ENCODE results near the gene IFFO2.

DNA sequence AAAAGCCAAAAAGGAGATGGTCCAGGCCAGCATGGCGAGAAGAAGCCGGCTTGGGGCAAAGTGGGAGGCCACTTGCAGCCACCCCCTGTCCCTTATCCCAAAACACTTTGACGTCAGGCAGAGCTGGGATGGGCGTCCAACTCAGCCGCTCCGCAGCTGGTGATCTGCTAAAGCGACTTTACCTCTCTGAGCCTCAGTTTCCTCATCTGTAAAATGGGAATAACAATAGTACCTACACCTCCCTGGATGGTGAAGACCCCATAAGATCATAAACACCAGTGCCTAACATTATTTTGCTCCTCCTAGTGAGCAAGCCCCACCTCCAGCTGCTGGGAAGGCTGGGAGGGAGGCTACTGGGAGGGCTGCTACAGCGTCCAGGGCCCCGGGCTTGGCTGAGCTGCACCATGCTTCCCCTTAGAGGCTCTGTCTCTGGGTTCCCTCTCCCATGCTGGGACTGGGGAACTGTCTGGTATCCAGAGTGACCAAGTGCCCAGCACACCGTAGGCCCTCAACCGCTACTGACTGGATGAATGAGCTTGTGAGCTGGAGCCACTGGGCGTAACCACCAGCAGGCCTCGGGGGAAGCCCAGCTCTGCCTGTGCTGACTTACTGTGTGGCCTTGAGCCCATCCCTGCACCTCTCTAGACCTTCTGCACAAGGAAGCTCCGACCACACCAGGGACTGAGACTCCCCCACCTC, 18.3 kb downstream of the IFFO2 start:
- TF ChIP-seq, protein P1, sequence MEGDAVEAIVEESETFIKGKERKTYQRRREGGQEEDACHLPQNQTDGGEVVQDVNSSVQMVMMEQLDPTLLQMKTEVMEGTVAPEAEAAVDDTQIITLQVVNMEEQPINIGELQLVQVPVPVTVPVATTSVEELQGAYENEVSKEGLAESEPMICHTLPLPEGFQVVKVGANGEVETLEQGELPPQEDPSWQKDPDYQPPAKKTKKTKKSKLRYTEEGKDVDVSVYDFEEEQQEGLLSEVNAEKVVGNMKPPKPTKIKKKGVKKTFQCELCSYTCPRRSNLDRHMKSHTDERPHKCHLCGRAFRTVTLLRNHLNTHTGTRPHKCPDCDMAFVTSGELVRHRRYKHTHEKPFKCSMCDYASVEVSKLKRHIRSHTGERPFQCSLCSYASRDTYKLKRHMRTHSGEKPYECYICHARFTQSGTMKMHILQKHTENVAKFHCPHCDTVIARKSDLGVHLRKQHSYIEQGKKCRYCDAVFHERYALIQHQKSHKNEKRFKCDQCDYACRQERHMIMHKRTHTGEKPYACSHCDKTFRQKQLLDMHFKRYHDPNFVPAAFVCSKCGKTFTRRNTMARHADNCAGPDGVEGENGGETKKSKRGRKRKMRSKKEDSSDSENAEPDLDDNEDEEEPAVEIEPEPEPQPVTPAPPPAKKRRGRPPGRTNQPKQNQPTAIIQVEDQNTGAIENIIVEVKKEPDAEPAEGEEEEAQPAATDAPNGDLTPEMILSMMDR (conservative IDR thresholded peaks at IDR 0.05; ENCODE audit: low read depth in 2 of 2), result no peak
- no peak for TF ChIP-seq EZH2 (IDR thresholded peaks at IDR 0.05; ENCODE audit: low read depth, unreplicated experiment)
- no peak for TF ChIP-seq POLR2AphosphoS5 (IDR thresholded peaks at IDR 0.05; ENCODE audit: low read depth)
- TF ChIP-seq ZNF114 (CRISPR knock-in tag; IDR thresholded peaks at IDR 0.05), result no peak
- TF ChIP-seq, protein P2, sequence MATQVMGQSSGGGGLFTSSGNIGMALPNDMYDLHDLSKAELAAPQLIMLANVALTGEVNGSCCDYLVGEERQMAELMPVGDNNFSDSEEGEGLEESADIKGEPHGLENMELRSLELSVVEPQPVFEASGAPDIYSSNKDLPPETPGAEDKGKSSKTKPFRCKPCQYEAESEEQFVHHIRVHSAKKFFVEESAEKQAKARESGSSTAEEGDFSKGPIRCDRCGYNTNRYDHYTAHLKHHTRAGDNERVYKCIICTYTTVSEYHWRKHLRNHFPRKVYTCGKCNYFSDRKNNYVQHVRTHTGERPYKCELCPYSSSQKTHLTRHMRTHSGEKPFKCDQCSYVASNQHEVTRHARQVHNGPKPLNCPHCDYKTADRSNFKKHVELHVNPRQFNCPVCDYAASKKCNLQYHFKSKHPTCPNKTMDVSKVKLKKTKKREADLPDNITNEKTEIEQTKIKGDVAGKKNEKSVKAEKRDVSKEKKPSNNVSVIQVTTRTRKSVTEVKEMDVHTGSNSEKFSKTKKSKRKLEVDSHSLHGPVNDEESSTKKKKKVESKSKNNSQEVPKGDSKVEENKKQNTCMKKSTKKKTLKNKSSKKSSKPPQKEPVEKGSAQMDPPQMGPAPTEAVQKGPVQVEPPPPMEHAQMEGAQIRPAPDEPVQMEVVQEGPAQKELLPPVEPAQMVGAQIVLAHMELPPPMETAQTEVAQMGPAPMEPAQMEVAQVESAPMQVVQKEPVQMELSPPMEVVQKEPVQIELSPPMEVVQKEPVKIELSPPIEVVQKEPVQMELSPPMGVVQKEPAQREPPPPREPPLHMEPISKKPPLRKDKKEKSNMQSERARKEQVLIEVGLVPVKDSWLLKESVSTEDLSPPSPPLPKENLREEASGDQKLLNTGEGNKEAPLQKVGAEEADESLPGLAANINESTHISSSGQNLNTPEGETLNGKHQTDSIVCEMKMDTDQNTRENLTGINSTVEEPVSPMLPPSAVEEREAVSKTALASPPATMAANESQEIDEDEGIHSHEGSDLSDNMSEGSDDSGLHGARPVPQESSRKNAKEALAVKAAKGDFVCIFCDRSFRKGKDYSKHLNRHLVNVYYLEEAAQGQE (IDR thresholded peaks at IDR 0.05; ENCODE audit: unreplicated experiment), result no peak
- TF ChIP-seq ZNF331 (CRISPR knock-in tag; IDR thresholded peaks at IDR 0.05; ENCODE audit: low read depth), result no peak
- TF ChIP-seq EZH2phosphoT487 (IDR thresholded peaks at IDR 0.05; ENCODE audit: unreplicated experiment), result no peak
